ENCODE data around the gene PIP5KL1.

PIP5KL1 gene

DNA sequence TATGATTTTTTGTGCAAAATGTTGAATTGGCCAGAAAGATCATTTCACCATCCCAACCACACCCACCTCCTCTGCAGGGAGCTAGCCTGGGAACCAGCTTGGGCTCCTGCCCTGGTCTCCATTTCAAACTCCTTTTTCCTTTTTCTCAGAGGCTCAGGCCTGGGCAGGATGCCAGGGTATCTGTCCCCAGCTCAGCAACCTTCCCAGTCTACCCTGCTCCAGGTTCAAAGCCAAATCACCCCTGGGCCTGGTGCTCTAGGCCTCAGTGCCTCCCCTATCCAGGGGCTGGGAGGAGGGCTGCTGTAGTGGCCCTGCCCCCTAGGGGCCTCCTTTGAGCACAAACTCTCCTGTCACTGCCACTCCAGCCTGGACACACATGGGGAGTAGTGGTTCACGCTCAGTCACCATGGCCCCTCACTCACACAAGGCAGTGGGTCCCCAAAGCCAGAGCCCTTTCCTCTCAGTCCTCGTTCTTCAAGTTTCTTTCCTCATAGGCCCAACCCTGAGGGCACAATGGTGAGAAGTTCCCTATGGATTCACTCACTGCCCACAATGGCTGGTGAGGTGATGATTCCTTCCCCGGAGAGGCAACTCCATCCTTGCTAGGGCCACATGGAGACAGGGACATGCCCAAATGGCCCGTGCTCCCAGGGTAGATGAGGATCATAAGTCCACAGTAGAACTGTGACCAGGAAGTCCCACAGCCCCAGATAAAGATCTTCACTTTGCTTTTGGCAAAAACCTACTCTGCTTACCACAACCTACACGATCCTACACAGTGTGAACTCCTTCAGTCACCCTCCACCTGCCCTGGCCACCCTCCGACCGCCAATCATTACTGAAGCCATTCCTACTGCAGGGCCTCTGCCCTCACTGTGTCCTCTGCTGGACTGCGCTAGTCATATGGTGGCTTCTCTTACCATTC, 12.1 kb downstream of the PIP5KL1 start:
- H3K4ac ChIP-seq (ENCODE audit: low read depth in 1 of 2, low read length in 2 of 2): peak overlapping the region; percentile 83 to 87
- no peaks in the 10 kb centered on the region for H3K27me3 ChIP-seq (ENCODE audit: control insufficient read depth in 1 of 2, insufficient read depth in 1 of 2, low read length in 2 of 2)
- peak overlapping the region; percentile 67 for H4K91ac ChIP-seq (ENCODE audit: low read length)
- WGBS: 85% methylated on average over 8 of the region's 8 CpGs
- peak overlapping the region; percentile 39 for H3K9ac ChIP-seq (ENCODE audit: low read length)
- peak overlapping the region in 1 of 2 experiments; percentile 46 for H3K23ac ChIP-seq (ENCODE audit: low read length in 2 of 2)
- H3K18ac ChIP-seq (ENCODE audit: low read depth in 1 of 2, low read length in 2 of 2): peak overlapping the region; percentile 46 to 98
- DNase-seq: peak; percentile 43
- H4K8ac ChIP-seq (ENCODE audit: low read length): peak overlapping the region; percentile 54
- peak overlapping the region; percentile 33 to 99 for H2BK12ac ChIP-seq (ENCODE audit: low read length in 2 of 2)
- H3K4me2 ChIP-seq (ENCODE audit: low read length, poor library complexity, severe bottlenecking): no peak overlapping the region
- no peak overlapping the region for H2BK120ac ChIP-seq (ENCODE audit: low read depth, low read length)
- peaks cover 22% of the 10 kb centered on the region for H3K79me1 ChIP-seq (replicated peaks; ENCODE audit: low read length, poor library complexity, severe bottlenecking)
- no peak overlapping the region for H2AFZ ChIP-seq (ENCODE audit: low read depth, low read length)
- H3K14ac ChIP-seq (ENCODE audit: low read length in 2 of 2): peak overlapping the region in 1 of 2 experiments; percentile 80
- H3K4me1 ChIP-seq (ENCODE audit: control insufficient read depth, insufficient read depth, low read depth, low read length): peaks cover 42% of the 10 kb centered on the region
- peak overlapping the region; percentile 70 for H3K27ac ChIP-seq (ENCODE audit: low read length, poor library complexity, severe bottlenecking)
- peak overlapping the region; percentile 71 for H2BK15ac ChIP-seq (ENCODE audit: low read depth, poor library complexity, severe bottlenecking)
- H3K9me3 ChIP-seq (ENCODE audit: control insufficient read depth, low read length): no peaks in the 10 kb centered on the region
- H2BK5ac ChIP-seq (ENCODE audit: low read depth, low read length, poor library complexity, severe bottlenecking): no peak overlapping the region
- peak overlapping the region; percentile 67 for H2AK5ac ChIP-seq (ENCODE audit: low read length, severe bottlenecking)
- H3K36me3 ChIP-seq (ENCODE audit: control insufficient read depth in 1 of 2, insufficient read depth in 2 of 2, low read depth in 1 of 2, low read length in 2 of 2): peaks cover 14 to 15% of the 10 kb centered on the region in 2 experiments
- no peak overlapping the region for H3K4me3 ChIP-seq (ENCODE audit: insufficient read depth in 1 of 2, low read depth in 1 of 2, low read length in 2 of 2)

DNA sequence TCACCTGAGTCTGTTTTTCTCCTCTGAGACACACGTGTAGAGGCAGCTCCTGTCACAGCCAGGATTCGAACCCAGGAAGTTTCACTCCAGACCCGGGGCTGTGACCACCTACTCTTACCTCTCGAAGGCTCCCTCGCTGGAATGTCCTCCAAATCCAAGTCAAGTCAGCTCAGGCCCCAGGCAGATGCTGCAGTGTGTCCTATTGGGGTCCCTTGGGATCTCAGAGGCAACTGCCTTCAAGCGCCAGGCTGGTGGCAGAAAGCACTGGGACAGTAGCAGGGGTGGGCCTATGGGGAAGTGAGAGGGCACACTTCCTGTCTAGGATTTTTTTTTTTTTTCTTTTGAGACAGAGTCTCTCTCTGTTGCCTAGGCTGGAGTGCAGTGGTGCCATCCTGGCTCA, 13.0 kb downstream of the PIP5KL1 start:
- peak overlapping the region in 1 of 2 experiments; percentile 46 for H3K18ac ChIP-seq (ENCODE audit: low read depth in 1 of 2, low read length in 2 of 2)
- WGBS: 82% methylated on average over 6 of the region's 6 CpGs
- H4K8ac ChIP-seq (ENCODE audit: low read length): peak overlapping the region; percentile 56
- H2BK15ac ChIP-seq (ENCODE audit: low read depth, poor library complexity, severe bottlenecking): no peak overlapping the region
- H3K9me3 ChIP-seq (ENCODE audit: control insufficient read depth, low read length): no peaks in the 10 kb centered on the region
- H3K27me3 ChIP-seq (ENCODE audit: control insufficient read depth in 1 of 2, insufficient read depth in 1 of 2, low read length in 2 of 2): no peaks in the 10 kb centered on the region
- no peak overlapping the region for H3K27ac ChIP-seq (ENCODE audit: low read length, poor library complexity, severe bottlenecking)
- H3K4me3 ChIP-seq (ENCODE audit: insufficient read depth in 1 of 2, low read depth in 1 of 2, low read length in 2 of 2): peak overlapping the region in 1 of 2 experiments; percentile 66
- H2AFZ ChIP-seq (ENCODE audit: low read depth, low read length): no peak overlapping the region
- peak overlapping the region; percentile 47 for H2AK5ac ChIP-seq (ENCODE audit: low read length, severe bottlenecking)
- H2BK5ac ChIP-seq (ENCODE audit: low read depth, low read length, poor library complexity, severe bottlenecking): no peak overlapping the region
- no peak overlapping the region for H3K23ac ChIP-seq (ENCODE audit: low read length in 2 of 2)
- H2BK120ac ChIP-seq (ENCODE audit: low read depth, low read length): no peak overlapping the region
- DNase-seq: no peak
- H3K4ac ChIP-seq (ENCODE audit: low read depth in 1 of 2, low read length in 2 of 2): peak overlapping the region in 1 of 2 experiments; percentile 40
- H3K4me1 ChIP-seq (ENCODE audit: control insufficient read depth, insufficient read depth, low read depth, low read length): peaks cover 42% of the 10 kb centered on the region
- H3K9ac ChIP-seq (ENCODE audit: low read length): peak overlapping the region; percentile 73
- no peak overlapping the region for H3K4me2 ChIP-seq (ENCODE audit: low read length, poor library complexity, severe bottlenecking)
- H3K79me1 ChIP-seq (replicated peaks; ENCODE audit: low read length, poor library complexity, severe bottlenecking): peaks cover 24% of the 10 kb centered on the region
- H2BK12ac ChIP-seq (ENCODE audit: low read length in 2 of 2): peak overlapping the region; percentile 23 to 94
- no peak overlapping the region for H3K14ac ChIP-seq (ENCODE audit: low read length in 2 of 2)
- H4K91ac ChIP-seq (ENCODE audit: low read length): peak overlapping the region; percentile 52
- H3K36me3 ChIP-seq (ENCODE audit: control insufficient read depth in 1 of 2, insufficient read depth in 2 of 2, low read depth in 1 of 2, low read length in 2 of 2): peaks cover 19 to 20% of the 10 kb centered on the region in 2 experiments

DNA sequence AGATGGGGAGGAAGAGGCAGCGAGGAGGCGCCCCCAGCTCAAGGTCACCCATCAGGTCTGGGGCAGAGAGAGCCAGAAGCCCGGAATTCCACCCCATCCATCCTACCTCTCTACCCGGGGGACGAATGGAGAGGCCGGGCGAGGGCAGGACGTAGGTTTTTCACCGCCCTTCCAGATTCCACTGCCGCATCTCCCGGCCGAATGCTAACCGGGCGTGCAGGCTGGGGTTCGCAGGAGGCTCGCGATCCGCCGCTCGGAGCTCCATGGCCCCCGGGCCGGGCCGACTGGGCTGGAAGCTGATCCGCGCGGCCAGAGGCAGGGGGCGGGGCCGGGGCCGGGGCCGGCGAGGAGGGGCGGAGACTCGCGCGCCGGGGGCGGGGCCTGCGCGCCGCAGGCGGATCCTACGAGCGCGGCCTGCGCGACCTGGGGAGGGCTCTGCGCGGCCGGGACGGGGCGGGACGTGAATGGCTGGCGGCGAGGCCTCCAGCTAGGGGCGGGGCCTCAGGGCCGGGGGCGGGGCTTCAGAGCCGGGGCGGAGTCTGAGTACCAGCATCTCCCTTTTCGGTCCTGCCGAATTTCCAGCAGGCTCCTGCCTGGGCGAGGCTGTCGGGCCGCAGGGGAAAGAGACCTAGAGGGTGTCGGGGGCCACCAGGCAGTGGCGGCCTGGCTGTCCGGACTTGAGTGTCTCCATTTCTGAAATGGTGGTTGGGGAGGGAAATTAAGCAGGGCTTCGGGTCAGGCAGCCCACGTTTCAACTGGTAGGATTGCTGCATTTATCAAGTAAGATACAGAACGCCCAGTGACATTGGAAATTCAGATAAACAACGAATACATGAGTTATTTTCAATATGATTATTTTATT, 13.6 kb downstream of the PIP5KL1 start, which contains the start of gene ST6GALNAC4:
TSS of gene ST6GALNAC4 (minus strand) at position 322 of the 862 bp plus-strand sequence. CDS start 622 bp downstream, outside the sequence.
- peak within 1 kb of the TSS; percentile 86 for H2AFZ ChIP-seq (ENCODE audit: low read depth, low read length)
- WGBS: 3% methylated on average over 61 of the region's 71 CpGs
- H3K4ac ChIP-seq (ENCODE audit: low read depth in 1 of 2, low read length in 2 of 2): peak within 1 kb of the TSS; percentile 5 to 78

More for the DNA sequence above, 13.6 kb downstream of the PIP5KL1 start, which contains the start of gene ST6GALNAC4:
- Histone ChIP-seq H3K36me3 (ENCODE audit: control insufficient read depth in 1 of 2, insufficient read depth in 2 of 2, low read depth in 1 of 2, low read length in 2 of 2) (peaks cover 26 to 27% of the 10 kb centered on the region in 2 experiments), H3K23ac (ENCODE audit: low read length in 2 of 2) (peak within 1 kb of the TSS in 1 of 2 experiments; percentile 70), H4K8ac (ENCODE audit: low read length) (peak within 1 kb of the TSS; percentile 94), H3K27me3 (ENCODE audit: control insufficient read depth in 1 of 2, insufficient read depth in 1 of 2, low read length in 2 of 2) (no peaks in the 10 kb centered on the region), H3K18ac (ENCODE audit: low read depth in 1 of 2, low read length in 2 of 2) (peak within 1 kb of the TSS; percentile 46 to 81), H2AK5ac (ENCODE audit: low read length, severe bottlenecking) (peak within 1 kb of the TSS; percentile 47), H2BK120ac (ENCODE audit: low read depth, low read length) (peak within 1 kb of the TSS; percentile 54), H2BK12ac (ENCODE audit: low read length in 2 of 2) (peak within 1 kb of the TSS; percentile 75 to 94), H3K79me1 (replicated peaks; ENCODE audit: low read length, poor library complexity, severe bottlenecking) (peaks cover 24% of the 10 kb centered on the region), H3K4me1 (ENCODE audit: control insufficient read depth, insufficient read depth, low read depth, low read length) (peaks cover 42% of the 10 kb centered on the region), H2BK15ac (ENCODE audit: low read depth, poor library complexity, severe bottlenecking) (peak within 1 kb of the TSS; percentile 29), H3K4me2 (ENCODE audit: low read length, poor library complexity, severe bottlenecking) (peak within 1 kb of the TSS; percentile 81), H3K27ac (ENCODE audit: low read length, poor library complexity, severe bottlenecking) (no peak within 1 kb of the TSS), H3K9me3 (ENCODE audit: control insufficient read depth, low read length) (no peaks in the 10 kb centered on the region), H3K4me3 (ENCODE audit: insufficient read depth in 1 of 2, low read depth in 1 of 2, low read length in 2 of 2) (peak within 1 kb of the TSS; percentile 65 to 94), H3K9ac (ENCODE audit: low read length) (peak within 1 kb of the TSS; percentile 95), H4K91ac (ENCODE audit: low read length) (peak within 1 kb of the TSS; percentile 55), H2BK5ac (ENCODE audit: low read depth, low read length, poor library complexity, severe bottlenecking) (no peak within 1 kb of the TSS), H3K14ac (ENCODE audit: low read length in 2 of 2) (peak within 1 kb of the TSS in 1 of 2 experiments; percentile 94)
- DNase-seq: peak; percentile 88
